HL-60 (cell line): ENCODE results near the gene OR2AG2.

Source experiments
- DNase-seq, 2 experiments: peaks; one replicate each; pipeline ENCODE4 v3.0.0-alpha.2; 2010 to 2020; ENCODE audit warnings: low read depth in 1 of 2, low spot score in 1 of 2
- H3K27ac ChIP-seq: fragments of 250-450 bp; sonication (Bioruptor Pico); replicated peaks from 2 replicates; pipeline ENCODE4 v1.5.1; 2020; ENCODE audit warnings: mild to moderate bottlenecking, moderate library complexity
- H3K27me3 ChIP-seq: fragments of 250-450 bp; sonication (Bioruptor Pico); 2 replicates; pipeline ENCODE4 v1.5.1; 2021; ENCODE audit warnings: mild to moderate bottlenecking, moderate library complexity; ENCODE audit not compliant: insufficient read depth, poor library complexity, severe bottlenecking
- H3K4me3 ChIP-seq: replicated peaks from 2 replicates; pipeline ENCODE4 v1.5.1; 2011; ENCODE audit warnings: mild to moderate bottlenecking, control low read depth, low read length; ENCODE audit not compliant: insufficient read depth
- CTCF ChIP-seq: IDR thresholded peaks from one replicate; pipeline ENCODE4 v1.5.1; 2011; ENCODE audit warnings: low read length, control low read depth, inconsistent platforms; ENCODE audit not compliant: insufficient read depth
- GABPA ChIP-seq: IDR thresholded peaks from 2 replicates; pipeline ENCODE4 v1.6.1; 2012; ENCODE audit warnings: low read depth
- POLR2AphosphoS5 ChIP-seq: IDR thresholded peaks from 2 replicates; pipeline ENCODE4 v1.6.1; 2012; ENCODE audit warnings: low read depth
- SPI1 ChIP-seq: IDR thresholded peaks from 2 replicates; pipeline ENCODE4 v1.6.1; 2012; ENCODE audit warnings: low read depth, mild to moderate bottlenecking, borderline replicate concordance
- TF ChIP-seq, protein P1 (sequence below): IDR thresholded peaks from 2 replicates; pipeline ENCODE4 v1.6.1; 2012; ENCODE audit warnings: low read depth; ENCODE audit not compliant: insufficient replicate concordance

Gene OR2AG2

DNA sequence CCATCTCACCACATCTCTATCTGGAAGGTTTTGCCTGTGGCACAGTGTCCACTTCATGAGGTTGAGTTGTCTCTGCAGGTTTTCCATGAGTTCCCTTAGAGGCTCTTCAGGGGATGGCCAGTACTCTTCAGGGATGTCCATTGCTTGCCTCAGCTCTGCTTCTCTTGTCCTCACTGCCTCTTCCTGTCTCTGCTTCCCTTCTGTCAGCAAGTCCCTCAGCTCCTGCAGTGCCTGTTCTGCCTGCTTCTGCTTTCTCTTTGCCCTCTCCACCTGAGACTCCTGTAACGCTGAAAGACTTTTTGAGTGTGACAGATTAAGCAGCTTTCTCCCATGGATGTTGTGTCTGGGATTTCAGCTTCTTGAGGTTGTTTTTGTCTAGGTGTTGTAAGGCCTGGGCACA is 50.4 kb downstream of the OR2AG2 start:
- no peak for DNase-seq
- H3K4me3 ChIP-seq, result no peak overlapping the region
- TF ChIP-seq CTCF, result no peak
- TF ChIP-seq GABPA, result no peak
- TF ChIP-seq, protein P1, sequence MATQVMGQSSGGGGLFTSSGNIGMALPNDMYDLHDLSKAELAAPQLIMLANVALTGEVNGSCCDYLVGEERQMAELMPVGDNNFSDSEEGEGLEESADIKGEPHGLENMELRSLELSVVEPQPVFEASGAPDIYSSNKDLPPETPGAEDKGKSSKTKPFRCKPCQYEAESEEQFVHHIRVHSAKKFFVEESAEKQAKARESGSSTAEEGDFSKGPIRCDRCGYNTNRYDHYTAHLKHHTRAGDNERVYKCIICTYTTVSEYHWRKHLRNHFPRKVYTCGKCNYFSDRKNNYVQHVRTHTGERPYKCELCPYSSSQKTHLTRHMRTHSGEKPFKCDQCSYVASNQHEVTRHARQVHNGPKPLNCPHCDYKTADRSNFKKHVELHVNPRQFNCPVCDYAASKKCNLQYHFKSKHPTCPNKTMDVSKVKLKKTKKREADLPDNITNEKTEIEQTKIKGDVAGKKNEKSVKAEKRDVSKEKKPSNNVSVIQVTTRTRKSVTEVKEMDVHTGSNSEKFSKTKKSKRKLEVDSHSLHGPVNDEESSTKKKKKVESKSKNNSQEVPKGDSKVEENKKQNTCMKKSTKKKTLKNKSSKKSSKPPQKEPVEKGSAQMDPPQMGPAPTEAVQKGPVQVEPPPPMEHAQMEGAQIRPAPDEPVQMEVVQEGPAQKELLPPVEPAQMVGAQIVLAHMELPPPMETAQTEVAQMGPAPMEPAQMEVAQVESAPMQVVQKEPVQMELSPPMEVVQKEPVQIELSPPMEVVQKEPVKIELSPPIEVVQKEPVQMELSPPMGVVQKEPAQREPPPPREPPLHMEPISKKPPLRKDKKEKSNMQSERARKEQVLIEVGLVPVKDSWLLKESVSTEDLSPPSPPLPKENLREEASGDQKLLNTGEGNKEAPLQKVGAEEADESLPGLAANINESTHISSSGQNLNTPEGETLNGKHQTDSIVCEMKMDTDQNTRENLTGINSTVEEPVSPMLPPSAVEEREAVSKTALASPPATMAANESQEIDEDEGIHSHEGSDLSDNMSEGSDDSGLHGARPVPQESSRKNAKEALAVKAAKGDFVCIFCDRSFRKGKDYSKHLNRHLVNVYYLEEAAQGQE, result no peak
- no peak for TF ChIP-seq SPI1
- no peak for TF ChIP-seq POLR2AphosphoS5

GRCh38 chr11:6719576-6719975 is 52.2 kb downstream of the OR2AG2 start:
- Histone ChIP-seq H3K27me3 (no peaks in the 10 kb centered on the region), H3K4me3 (no peak overlapping the region), H3K27ac (no peak overlapping the region)
- no peak for DNase-seq
- TF ChIP-seq POLR2AphosphoS5, result no peak
- no peak for TF ChIP-seq GABPA
- no peak for TF ChIP-seq CTCF
- no peak for TF ChIP-seq SPI1
- TF ChIP-seq, protein P1, result no peak

More for the DNA sequence above, 50.4 kb downstream of the OR2AG2 start:
- H3K27ac ChIP-seq, result no peak overlapping the region
- H3K27me3 ChIP-seq, result no peaks in the 10 kb centered on the region

DNA sequence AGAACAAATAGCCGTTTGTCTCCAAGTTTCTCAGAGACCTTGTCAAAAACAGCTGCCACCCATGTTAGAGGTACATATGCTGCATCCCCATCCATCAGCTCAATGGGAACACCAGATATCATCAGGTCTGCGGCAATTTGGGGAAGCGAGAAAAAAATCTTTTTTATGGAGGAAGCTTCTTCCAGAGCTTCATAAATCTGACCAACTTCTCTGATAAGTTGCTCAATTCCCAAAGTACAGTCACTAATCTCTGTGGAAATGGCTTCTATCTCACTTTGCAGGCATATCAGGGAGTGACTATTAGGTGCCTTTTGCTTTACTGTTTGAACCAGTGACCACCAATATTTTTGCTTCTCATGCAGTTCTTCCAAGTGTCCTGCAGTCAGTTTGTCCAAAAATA is 54.4 kb downstream of the OR2AG2 start:
- no peaks in the 10 kb centered on the region for H3K27me3 ChIP-seq
- DNase-seq, result no peak
- H3K4me3 ChIP-seq, result no peak overlapping the region
- TF ChIP-seq CTCF (no peak), GABPA (no peak), POLR2AphosphoS5 (no peak), SPI1 (no peak)
- TF ChIP-seq, protein P1, result no peak
- H3K27ac ChIP-seq, result no peak overlapping the region
